Activated T-helper 17 cell treated with anti-CD3 and anti-CD28 coated beads, Interleukin-2, amount 50 U/mL, for 72 hours (primary cell): Measurements from ENCODE around the gene KSR2. TPM values are rescaled to one million over a fixed set of nuclear protein-coding genes. Genes with fewer than 3 reads are reported as not detected.

ENCODE experiments used
- ATAC-seq: fragments of 150-1000 bp; cut with Tn5 transposase; replicated peaks from 2 replicates; pipeline ENCODE4 v1.10.0; 2021; ENCODE audit warnings: mild to moderate bottlenecking, moderate library complexity
- H3K27ac Mint-ChIP-seq: one replicate; pipeline ENCODE4 v1.8.0; 2022; ENCODE audit warnings: mixed read lengths
- H3K27me3 Mint-ChIP-seq: one replicate; pipeline ENCODE4 v1.8.0; 2022; ENCODE audit warnings: mixed read lengths
- H3K36me3 Mint-ChIP-seq: one replicate; pipeline ENCODE4 v1.8.0; 2022; ENCODE audit warnings: low read depth, mild to moderate bottlenecking, mixed read lengths
- H3K4me1 Mint-ChIP-seq: one replicate; pipeline ENCODE4 v1.8.0; 2022; ENCODE audit warnings: mixed read lengths
- H3K4me3 Mint-ChIP-seq: one replicate; pipeline ENCODE4 v1.8.0; 2022; ENCODE audit warnings: mild to moderate bottlenecking, mixed read lengths
- H3K9me3 Mint-ChIP-seq: one replicate; pipeline ENCODE4 v1.8.0; 2022; ENCODE audit warnings: mixed read lengths
- total RNA-seq, 2 donors: library from RNA; stranded (reverse); gene quantifications; one replicate each; pipeline ENCODE4 v1.2.3, GENCODE V29; 2022

KSR2 gene
- total RNA-seq, 2 donors from 2014 or later = 0.06 to 0.93 TPM

DNA sequence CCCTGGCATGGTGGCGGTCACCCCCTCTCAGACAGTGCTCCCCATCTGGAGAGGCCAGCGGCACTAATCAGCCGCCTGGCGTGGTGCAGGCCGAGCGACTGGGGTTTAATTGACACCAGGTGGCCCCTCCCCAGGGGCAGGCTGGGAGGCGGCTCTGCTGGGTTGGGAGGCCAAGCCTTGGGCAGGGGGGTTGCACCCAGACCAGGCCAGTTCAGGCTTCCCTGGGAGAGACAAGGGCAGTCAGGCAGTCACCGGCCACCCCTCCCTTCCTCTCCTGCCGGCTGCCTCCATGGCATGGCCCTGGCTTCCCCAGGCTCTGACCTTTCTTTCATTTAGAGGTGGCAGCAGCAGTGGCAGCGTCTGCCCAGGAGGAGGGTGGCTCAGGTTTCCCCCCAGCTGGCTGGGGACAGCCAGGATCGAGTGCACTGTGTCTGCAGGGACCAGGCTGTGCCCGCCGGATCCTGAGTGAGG, 529.2 kb downstream of the KSR2 start:
- H3K36me3 Mint-ChIP-seq = no peaks in the 10 kb centered on the region
- H3K4me1 Mint-ChIP-seq = no peaks in the 10 kb centered on the region
- H3K4me3 Mint-ChIP-seq = no peak overlapping the region
- H3K27ac Mint-ChIP-seq = no peak overlapping the region
- no peaks in the 10 kb centered on the region for H3K27me3 Mint-ChIP-seq
- H3K9me3 Mint-ChIP-seq = no peaks in the 10 kb centered on the region
- ATAC-seq = no peak

DNA sequence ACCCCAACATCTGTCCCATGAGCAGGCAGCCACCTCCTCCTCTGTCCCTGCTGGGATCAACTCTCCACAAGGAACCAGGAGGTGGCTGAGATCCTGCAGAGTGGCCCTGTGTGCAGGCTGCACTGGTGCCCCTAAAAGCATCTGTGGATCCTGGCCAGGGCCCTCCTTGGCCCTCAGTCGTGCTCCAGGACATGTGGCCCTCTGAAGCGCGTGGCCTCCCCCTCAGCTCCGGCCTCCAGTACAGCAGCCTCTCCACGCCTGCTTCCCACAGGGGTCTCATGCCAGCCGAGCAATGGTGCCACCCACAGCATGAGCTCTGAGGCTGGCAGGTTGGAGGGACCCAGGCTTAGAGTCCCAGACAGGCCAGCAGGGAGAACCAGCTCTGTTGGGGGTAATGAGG, 530.0 kb downstream of the KSR2 start:
- H3K9me3 Mint-ChIP-seq = no peaks in the 10 kb centered on the region
- no peak overlapping the region for H3K4me3 Mint-ChIP-seq
- no peaks in the 10 kb centered on the region for H3K4me1 Mint-ChIP-seq
- no peak overlapping the region for H3K27ac Mint-ChIP-seq
- no peak for ATAC-seq
- no peaks in the 10 kb centered on the region for H3K27me3 Mint-ChIP-seq
- H3K36me3 Mint-ChIP-seq = no peaks in the 10 kb centered on the region

DNA sequence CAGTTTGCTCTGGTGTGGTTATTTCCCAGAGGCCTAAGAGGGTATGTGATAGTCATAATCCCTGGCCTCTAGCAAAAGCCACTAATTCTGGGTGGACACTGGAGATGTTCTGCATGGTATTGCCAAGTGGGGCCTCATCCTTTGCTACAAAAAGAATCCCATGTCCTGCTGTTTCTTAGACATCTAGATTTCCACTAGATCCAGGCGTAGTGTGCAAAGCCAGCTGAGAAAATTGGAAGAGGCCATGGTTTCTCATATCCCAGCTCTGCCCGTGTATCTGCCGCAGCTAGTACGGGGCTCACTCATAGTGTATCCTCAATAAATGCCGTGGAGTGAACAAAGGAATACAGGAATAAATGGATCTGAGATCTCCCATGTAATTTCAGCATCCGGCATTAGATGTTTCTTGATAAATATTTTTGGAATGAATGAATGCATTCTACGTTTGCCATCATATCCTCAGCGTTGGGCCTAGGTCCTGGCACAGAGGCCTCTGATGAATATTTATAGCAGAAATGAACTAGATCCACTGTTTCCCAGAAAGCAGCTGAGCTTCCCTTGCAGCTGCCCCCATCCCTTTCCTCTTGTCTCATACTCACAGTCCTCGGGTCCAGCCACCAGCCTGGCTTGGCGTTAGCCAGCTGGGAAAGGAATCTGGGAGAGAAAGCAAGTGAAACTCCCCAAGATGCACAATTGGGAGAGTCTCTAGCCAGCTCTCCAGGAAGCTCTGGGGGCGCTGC, 531.1 kb downstream of the KSR2 start:
- Mint-ChIP-seq H3K9me3 (no peaks in the 10 kb centered on the region), H3K36me3 (no peaks in the 10 kb centered on the region), H3K27me3 (no peaks in the 10 kb centered on the region), H3K27ac (no peak overlapping the region), H3K4me1 (no peaks in the 10 kb centered on the region), H3K4me3 (no peak overlapping the region)
- ATAC-seq = no peak

DNA sequence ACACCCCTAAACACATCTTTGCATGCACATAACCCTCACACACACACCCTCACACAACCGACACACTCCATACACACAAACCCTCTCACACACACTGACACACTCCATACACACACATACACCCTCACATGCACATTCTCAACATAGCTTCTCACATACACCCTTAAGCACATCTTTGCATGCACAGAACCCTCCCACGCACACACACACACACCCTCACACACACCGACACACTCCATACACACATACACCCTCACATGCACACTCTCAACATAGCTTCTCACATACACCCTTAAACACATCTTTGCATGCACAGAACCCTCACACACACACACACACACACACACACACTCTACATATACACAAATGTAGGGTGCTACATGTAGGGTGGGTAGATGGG, 534.9 kb downstream of the KSR2 start:
- H3K36me3 Mint-ChIP-seq = no peaks in the 10 kb centered on the region
- no peak overlapping the region for H3K27ac Mint-ChIP-seq
- H3K9me3 Mint-ChIP-seq = no peaks in the 10 kb centered on the region
- H3K4me1 Mint-ChIP-seq = no peaks in the 10 kb centered on the region
- ATAC-seq = no peak
- no peak overlapping the region for H3K4me3 Mint-ChIP-seq
- H3K27me3 Mint-ChIP-seq = no peaks in the 10 kb centered on the region

DNA sequence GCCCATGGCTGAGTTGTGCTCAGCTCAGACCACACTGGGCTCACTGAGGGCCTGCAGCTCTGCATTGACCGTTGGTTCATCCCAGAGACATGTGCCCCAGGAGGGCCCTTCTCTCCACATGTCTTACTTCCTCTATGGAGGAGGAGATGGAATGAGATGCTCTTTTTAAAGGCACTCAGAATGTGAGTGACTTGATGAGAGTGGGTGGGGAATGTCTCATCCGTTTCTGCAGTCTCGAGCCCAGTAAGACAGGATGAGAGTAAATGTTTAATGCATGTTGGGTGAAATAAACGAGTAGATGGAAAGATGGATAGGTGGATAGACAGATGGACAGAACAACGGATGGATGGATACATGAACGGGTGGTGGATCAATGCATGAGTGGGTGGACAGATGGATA, 538.5 kb downstream of the KSR2 start:
- ATAC-seq = no peak
- no peaks in the 10 kb centered on the region for H3K4me1 Mint-ChIP-seq
- no peak overlapping the region for H3K4me3 Mint-ChIP-seq
- H3K27ac Mint-ChIP-seq = no peak overlapping the region
- no peaks in the 10 kb centered on the region for H3K27me3 Mint-ChIP-seq
- H3K9me3 Mint-ChIP-seq = no peaks in the 10 kb centered on the region
- no peaks in the 10 kb centered on the region for H3K36me3 Mint-ChIP-seq

DNA sequence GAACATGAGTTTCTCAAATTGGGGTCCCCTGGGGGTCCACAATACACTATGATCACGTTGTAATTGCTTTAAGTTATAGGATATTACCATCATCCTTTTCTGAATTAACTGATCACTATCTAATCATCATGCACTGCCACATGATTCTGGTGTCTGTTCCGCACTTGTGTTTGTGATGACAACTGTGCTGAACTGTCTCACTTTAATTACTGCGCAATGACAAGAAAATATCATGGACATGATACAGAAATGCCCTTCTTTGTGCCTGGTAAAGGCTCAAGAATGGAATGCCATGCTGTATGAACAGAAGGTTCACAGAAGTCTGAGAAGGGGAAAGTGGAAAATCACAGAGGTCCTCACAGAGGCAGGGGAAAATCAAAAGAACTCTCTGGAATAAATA, 541.6 kb downstream of the KSR2 start:
- Mint-ChIP-seq H3K9me3 (peaks cover 4% of the 10 kb centered on the region), H3K4me3 (no peak overlapping the region), H3K27me3 (peaks cover 7% of the 10 kb centered on the region), H3K27ac (no peak overlapping the region), H3K4me1 (no peaks in the 10 kb centered on the region), H3K36me3 (no peaks in the 10 kb centered on the region)
- no peak for ATAC-seq

DNA sequence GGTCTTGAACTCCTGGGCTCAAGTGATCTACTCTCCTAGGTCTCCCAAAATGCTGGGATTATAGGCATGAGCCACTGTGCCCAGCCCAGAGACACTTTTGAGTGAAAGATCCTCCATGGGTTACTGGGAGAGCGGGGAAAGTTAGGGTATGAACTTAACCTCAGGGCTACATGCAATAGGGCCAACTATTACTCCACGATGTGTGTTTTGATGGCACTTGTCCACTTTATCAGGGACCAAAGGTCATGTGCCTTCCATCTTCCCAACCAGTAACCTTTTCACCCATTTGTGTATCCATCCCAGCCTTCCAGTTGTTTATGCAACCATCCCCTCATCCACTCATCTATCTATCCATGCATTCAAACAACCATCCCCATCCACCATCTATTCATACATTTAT, 546.8 kb downstream of the KSR2 start:
- H3K36me3 Mint-ChIP-seq = no peaks in the 10 kb centered on the region
- no peak for ATAC-seq
- H3K4me1 Mint-ChIP-seq = no peaks in the 10 kb centered on the region
- H3K27ac Mint-ChIP-seq = no peak overlapping the region
- no peak overlapping the region for H3K4me3 Mint-ChIP-seq
- peaks cover 4% of the 10 kb centered on the region for H3K9me3 Mint-ChIP-seq
- peaks cover 9% of the 10 kb centered on the region for H3K27me3 Mint-ChIP-seq

DNA sequence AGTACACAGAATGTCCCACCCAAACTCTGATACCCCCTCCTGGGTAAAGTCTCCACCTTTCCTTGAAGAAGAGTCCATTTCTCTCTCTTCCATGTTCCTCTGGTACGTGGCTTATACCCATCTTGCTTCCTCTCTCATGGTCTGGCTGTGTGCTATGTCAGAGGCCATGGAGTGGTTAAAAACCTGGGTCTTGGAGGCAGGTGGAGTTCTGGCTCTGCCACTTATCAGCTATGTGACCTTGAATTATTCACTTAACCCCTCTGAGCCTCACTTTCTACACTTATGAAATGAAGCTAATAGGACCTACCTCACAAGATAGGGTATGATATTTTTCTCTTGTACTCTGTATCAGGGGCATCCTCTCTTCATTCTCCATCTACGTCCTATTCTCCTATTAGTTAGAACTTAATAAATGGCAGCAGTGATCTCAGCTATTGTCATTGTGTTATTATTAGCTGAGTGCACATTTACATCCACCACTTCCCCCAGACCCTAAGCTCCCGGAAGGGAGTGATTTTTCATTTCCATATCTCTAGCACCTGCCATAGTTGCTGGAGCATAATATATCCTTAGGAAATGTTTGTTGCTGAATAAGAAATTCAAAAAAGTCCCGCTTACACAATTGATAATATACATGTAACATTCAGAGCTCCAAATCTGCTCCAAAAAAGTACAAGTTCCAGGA, 547.6 kb downstream of the KSR2 start:
- Mint-ChIP-seq H3K36me3 (no peaks in the 10 kb centered on the region), H3K9me3 (peaks cover 4% of the 10 kb centered on the region), H3K27me3 (peaks cover 9% of the 10 kb centered on the region), H3K4me3 (no peak overlapping the region), H3K4me1 (no peaks in the 10 kb centered on the region), H3K27ac (no peak overlapping the region)
- no peak for ATAC-seq

DNA sequence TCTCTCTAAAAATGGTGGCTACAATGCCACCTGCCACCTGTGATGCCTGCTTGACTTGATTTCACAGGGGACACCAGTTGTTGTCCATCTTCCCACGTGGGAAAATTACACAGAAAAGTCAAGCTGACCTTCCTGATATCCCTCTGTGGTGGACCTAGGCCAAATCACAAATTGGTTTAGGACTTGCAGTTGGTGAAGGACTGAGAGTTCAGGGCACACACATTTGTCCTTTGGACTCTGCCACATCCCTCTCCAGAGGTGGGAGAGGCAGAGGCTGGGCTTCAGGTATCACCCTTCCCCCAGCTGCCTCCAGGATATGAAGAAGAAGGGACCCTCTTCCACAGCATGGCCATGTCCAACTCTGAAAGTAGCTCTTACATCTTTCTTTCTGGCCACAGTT, 551.8 kb downstream of the KSR2 start:
- Mint-ChIP-seq H3K9me3 (peaks cover 4% of the 10 kb centered on the region), H3K27me3 (peaks cover 3% of the 10 kb centered on the region), H3K36me3 (no peaks in the 10 kb centered on the region), H3K4me1 (no peaks in the 10 kb centered on the region), H3K4me3 (no peak overlapping the region), H3K27ac (no peak overlapping the region)
- ATAC-seq = no peak

DNA sequence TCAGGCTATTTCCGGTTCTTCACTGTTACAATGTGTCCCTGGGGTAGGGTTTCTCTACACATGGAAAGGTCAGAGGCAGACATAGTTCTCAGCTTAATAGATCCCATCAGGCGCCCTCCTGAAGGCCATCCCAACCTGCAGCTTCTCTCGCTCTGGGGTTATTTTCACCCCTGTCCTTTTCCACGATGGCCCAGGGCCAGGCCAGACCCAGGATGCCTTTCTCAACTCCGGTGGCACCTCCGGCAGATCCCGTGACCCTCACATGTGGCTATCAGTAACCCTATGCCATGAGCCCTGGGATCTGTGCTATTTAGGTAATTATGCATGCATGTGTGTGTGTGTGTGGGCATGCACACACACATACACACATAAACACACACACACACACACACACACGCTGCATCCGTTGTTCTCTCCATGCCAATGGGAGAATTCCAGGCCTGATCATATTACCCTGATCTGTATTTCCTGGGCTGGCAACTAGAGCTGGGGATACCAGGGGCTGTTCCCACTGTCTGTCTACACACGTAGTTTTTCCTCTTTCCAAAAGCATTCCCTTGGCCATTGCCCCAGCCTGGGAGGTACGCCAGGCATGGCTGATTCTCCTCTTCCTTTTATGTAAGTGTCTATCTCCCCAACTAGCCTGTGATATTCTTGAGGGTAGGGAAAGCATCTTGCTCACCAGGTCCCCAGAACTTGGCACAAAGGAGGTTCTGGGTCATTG, 556.2 kb downstream of the KSR2 start:
- H3K4me1 Mint-ChIP-seq = no peaks in the 10 kb centered on the region
- no peak overlapping the region for H3K4me3 Mint-ChIP-seq
- ATAC-seq = no peak
- H3K27ac Mint-ChIP-seq = no peak overlapping the region
- H3K9me3 Mint-ChIP-seq = peaks cover 5% of the 10 kb centered on the region
- H3K36me3 Mint-ChIP-seq = no peaks in the 10 kb centered on the region
- peaks cover 3% of the 10 kb centered on the region for H3K27me3 Mint-ChIP-seq

DNA sequence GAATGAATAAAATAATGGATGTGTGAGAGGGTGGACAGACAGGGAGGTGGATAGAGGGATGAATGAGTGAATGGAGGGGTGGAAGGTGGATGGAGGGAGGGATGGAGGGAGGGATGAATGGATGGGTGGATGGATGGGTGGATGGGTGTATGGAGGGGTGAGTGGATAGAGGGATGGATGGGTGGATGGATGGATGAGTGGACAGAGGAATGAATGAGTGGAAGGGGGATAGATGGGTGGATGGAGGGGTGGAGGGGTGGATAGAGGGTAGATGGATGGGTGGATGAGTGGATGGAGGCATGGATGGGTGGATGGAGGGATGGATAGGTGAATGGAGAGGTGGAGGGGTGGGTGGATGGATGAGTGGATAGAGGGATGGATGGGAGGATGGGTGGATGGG, 559.5 kb downstream of the KSR2 start:
- peaks cover 9% of the 10 kb centered on the region for H3K9me3 Mint-ChIP-seq
- H3K27me3 Mint-ChIP-seq = no peaks in the 10 kb centered on the region
- no peak overlapping the region for H3K4me3 Mint-ChIP-seq
- no peaks in the 10 kb centered on the region for H3K36me3 Mint-ChIP-seq
- H3K27ac Mint-ChIP-seq = no peak overlapping the region
- H3K4me1 Mint-ChIP-seq = no peaks in the 10 kb centered on the region
- ATAC-seq = no peak

DNA sequence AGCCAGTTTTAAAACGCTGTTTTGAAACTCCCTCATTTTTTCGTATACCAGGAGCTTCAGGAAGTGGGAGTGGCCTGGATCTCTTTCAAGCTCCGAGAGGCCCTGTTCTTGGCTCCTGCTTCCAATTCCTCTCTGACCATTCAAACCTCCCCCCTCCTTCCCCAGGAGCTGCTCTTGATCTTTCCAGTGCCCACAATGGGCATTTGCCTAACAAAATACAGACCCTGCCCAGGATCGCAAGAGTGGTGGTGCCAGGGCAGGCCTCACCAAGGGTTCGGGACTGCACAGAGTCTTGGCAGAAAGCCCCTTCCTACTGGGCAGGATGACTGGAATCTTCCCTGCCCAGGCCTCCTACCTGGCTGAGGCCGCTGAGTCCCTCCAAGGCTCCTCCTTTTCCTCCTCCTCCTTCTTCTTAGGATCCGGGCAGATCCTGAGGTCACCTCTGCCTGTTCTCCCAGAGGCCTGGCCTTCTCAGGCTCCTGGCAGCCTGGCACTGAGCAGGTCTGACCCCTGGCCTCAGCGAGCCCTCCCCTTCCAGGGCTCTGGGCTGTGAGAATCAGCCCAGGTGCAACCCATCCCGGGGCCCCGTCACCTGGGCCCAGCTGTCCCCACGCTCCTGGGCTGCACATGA, 560.5 kb downstream of the KSR2 start:
- Mint-ChIP-seq H3K36me3 (no peaks in the 10 kb centered on the region), H3K9me3 (peaks cover 9% of the 10 kb centered on the region), H3K27ac (no peak overlapping the region)

DNA sequence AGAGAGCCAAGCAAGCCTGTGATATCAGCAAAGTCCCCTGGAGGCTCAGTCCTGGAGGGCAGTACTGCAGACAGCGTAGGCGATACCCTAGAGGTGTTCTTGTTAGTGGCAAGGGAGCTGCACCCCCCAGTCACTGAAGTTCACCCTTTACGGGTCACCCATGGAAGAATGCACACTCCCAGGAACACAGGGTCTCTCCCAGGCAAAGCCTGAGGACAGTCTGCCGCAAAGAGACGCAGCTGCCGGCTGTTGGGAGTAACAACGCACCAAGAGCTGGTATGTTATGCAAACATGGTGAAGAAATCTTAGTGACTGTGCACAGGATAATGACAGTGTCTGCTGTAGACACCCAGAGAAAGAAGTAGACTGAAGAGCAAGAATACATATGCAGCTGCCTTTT, 563.9 kb downstream of the KSR2 start:
- Mint-ChIP-seq H3K4me1 (no peaks in the 10 kb centered on the region), H3K4me3 (no peak overlapping the region), H3K27me3 (peaks cover 4% of the 10 kb centered on the region), H3K27ac (no peak overlapping the region), H3K36me3 (no peaks in the 10 kb centered on the region), H3K9me3 (peaks cover 18% of the 10 kb centered on the region)
- ATAC-seq = no peak

More for the DNA sequence above, 560.5 kb downstream of the KSR2 start:
- Mint-ChIP-seq H3K4me1 (no peaks in the 10 kb centered on the region), H3K4me3 (no peak overlapping the region), H3K27me3 (no peaks in the 10 kb centered on the region)
- ATAC-seq = no peak

DNA sequence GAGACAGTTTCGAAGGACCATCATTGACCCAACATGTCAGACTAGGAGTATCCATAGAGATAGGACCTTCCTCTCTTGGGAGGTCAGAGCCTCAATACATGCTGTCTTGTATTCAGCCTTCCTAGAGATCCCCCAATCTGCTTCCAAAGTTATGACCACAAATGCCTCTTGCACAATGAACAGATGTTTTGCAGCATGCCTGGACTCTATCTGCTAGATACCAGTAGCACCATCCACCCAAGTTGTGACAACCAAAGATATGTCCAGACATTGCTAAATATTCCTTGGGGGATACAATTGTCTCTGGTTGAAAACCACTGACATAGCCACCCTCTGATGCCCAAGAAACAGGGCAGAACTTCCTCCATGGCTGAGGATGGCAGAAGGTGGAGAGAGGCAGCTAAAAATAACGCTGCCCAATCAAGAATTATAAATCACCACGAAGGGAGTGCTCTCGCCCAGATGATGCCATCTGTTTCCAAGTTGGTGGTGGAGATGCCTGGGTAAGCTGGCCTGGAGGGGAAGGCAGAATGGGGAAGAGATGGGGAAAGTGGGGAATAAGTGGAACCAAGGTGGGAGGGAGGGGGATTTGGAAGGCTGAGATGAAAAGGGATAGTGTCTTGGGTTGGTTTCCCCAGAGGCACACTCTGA, 564.5 kb downstream of the KSR2 start:
- H3K4me3 Mint-ChIP-seq = no peak overlapping the region
- H3K9me3 Mint-ChIP-seq = peaks cover 19% of the 10 kb centered on the region
- no peaks in the 10 kb centered on the region for H3K4me1 Mint-ChIP-seq
- no peak for ATAC-seq
- H3K27ac Mint-ChIP-seq = no peak overlapping the region
- H3K27me3 Mint-ChIP-seq = peaks cover 4% of the 10 kb centered on the region
- no peaks in the 10 kb centered on the region for H3K36me3 Mint-ChIP-seq
